Esophagus squamous epithelium (tissue), 5 donors: ENCODE data around the gene ADAMTS13. TPM values are rescaled to one million over a fixed set of nuclear protein-coding genes. Genes with fewer than 3 reads are reported as not detected.

Experiments used
- DNase-seq: peaks from one replicate; lab custom pipeline; 2025; lab: John Stamatoyannopoulos, UW
- H3K27ac ChIP-seq, 4 donors: fragments of 200-600 bp; sonication (generic); one replicate each; pipeline ENCODE4 v1.5.1; 2016 to 2019; ENCODE audit warnings: mild to moderate bottlenecking in 1 of 4
- H3K27me3 ChIP-seq, 4 donors: fragments of 200-600 bp; sonication (generic); 1 replicate in 3 of 4; 2 replicates in 1 of 4; pipeline versions ENCODE4 v1.5.1 to v1.6.0; 2017 to 2021; ENCODE audit warnings: antibody characterized with exemption in 1 of 4
- H3K36me3 ChIP-seq, 3 donors: fragments of 200-600 bp; sonication (generic); one replicate each; pipeline ENCODE4 v1.5.1; 2016 to 2019
- H3K4me1 ChIP-seq, 3 donors: fragments of 200-600 bp; sonication (generic); one replicate each; pipeline ENCODE4 v1.5.1; 2017 to 2019
- H3K4me3 ChIP-seq, 4 donors: fragments of 200-600 bp; sonication (generic); 1 replicate in 3 of 4; 2 replicates in 1 of 4; pipeline ENCODE4 v1.5.1; 2016 to 2019; ENCODE audit warnings: mild to moderate bottlenecking in 2 of 4, moderate library complexity in 1 of 4
- H3K9me3 ChIP-seq, 3 donors: fragments of 200-600 bp; sonication (generic); one replicate each; pipeline ENCODE4 v1.5.1; 2016 to 2019
- POLR2A ChIP-seq, 4 donors: fragments of 450-650 bp; IDR thresholded peaks; one replicate each; pipeline ENCODE4 v1.6.1; 2017; ENCODE audit warnings: antibody characterized with exemption in 4 of 4, mild to moderate bottlenecking in 4 of 4, moderate library complexity in 3 of 4
- WGBS, 2 donors: methylation state at CpG; one replicate each; pipeline ENCODE4 v1.1.5; 2018; 5-methylcytosine and 5-hydroxymethylcytosine counted together
- intact Hi-C: fragments of 100-400 bp; cut with DNase I; formaldehyde crosslinking; loops from one replicate; pipeline ENCODE4 v1.15.0; 2022
- total RNA-seq, 4 donors: library from RNA; depleted of rRNA; stranded (reverse); fragments of >200 nt; gene quantifications; one replicate each; pipeline ENCODE4 v1.1.0, GENCODE V29; 2016
- TF ChIP-seq, protein P1 (sequence below), 6 experiments: fragments of 450-650 bp in 4 of 6; fragments of 200-600 bp in 2 of 6; sonication (generic) in 2 of 6; IDR thresholded peaks; one replicate each; pipeline ENCODE4 v1.5.1; 2016 to 2019; ENCODE audit warnings: antibody characterized with exemption in 6 of 6, mild to moderate bottlenecking in 4 of 6, moderate library complexity in 4 of 6
- donor health status: DM: yes; HTN: yes; CAD: no.

The ADAMTS13 gene
- total RNA-seq, 4 donors from 2014 or later, result 0.21 to 2.5 (median 0.33) TPM

DNA sequence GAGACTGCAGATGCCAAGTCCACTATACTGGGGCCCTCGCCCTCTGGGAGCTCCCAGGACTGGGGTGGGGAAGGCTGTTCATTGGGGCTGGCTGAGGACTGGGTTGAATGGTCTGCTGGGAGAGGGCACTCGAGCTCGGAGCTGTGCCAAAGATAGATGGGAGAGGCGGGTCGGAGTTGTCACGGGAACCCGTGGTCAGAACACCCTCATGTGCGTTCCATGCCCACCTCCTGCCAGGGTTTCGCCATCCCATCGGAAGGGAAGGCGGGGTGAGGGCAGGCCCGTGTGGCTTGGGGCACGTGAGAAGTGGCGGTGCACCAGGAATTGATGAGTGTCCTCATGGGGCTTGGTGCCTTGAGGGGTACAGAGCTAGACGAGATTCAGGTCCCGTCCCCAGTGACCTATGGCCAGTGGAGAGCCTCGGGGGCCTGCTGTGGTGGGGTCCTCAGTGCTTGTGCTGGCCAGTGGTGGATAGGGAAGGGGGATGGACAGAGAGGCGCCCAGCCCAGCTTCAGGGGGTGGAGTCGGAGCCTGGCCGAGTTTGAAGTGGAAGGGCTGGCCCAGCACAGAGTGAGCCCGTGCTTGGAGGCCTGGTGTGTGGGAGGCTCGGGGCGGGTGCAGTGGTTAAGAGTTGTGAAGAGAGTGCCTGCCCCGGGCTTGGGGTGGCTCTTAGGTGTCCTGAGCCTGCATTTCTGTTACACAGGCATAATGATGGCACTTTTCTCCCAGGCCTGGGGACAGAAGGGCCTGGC lies 41.9 kb downstream of the ADAMTS13 start:
- Histone ChIP-seq H3K27ac (no peak overlapping the region), H3K4me1 (peaks cover 3 to 19% (median 12%) of the 10 kb centered on the region in 3 donors)
- TF ChIP-seq POLR2A (IDR thresholded peaks at IDR 0.05), result no peak
- TF ChIP-seq, protein P1, sequence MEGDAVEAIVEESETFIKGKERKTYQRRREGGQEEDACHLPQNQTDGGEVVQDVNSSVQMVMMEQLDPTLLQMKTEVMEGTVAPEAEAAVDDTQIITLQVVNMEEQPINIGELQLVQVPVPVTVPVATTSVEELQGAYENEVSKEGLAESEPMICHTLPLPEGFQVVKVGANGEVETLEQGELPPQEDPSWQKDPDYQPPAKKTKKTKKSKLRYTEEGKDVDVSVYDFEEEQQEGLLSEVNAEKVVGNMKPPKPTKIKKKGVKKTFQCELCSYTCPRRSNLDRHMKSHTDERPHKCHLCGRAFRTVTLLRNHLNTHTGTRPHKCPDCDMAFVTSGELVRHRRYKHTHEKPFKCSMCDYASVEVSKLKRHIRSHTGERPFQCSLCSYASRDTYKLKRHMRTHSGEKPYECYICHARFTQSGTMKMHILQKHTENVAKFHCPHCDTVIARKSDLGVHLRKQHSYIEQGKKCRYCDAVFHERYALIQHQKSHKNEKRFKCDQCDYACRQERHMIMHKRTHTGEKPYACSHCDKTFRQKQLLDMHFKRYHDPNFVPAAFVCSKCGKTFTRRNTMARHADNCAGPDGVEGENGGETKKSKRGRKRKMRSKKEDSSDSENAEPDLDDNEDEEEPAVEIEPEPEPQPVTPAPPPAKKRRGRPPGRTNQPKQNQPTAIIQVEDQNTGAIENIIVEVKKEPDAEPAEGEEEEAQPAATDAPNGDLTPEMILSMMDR (IDR thresholded peaks at IDR 0.05), result no peak

DNA sequence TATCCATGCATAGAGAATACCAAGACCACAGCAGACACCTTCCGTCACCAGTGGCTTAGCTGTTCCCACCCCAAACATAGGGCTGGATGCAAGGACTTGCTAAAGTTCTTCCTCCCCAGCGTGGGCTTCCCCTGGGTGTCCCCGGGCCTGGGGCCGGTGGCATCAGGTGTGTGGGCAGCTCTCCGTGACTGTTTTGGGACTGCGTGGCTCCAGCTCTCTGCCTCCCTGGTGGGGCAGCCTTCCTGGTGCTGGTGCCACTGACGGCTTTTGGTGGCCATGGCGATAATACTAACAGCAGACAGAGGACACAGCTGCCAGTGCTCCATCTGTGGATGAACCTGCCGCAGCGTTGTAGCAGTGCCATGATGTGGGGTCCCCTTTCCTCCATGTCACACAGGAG lies 42.5 kb downstream of the ADAMTS13 start:
- Histone ChIP-seq H3K4me3 (no peak overlapping the region), H3K4me1 (peaks cover 0 to 14% (median 9%) of the 10 kb centered on the region in 3 donors), H3K36me3 (peaks cover 0 to 34% (median 0%) of the 10 kb centered on the region in 3 donors), H3K27me3 (no peaks in the 10 kb centered on the region), H3K9me3 (no peaks in the 10 kb centered on the region), H3K27ac (no peak overlapping the region)
- intact Hi-C loops, result loop anchor here (10.0 kb wide), 1 partner anchor 50 kb away; the partner anchor contains the start of gene REXO4
- 93 to 100% methylated on average over 1 to 2 of the region's 10 CpGs for WGBS, 2 donors
- TF ChIP-seq POLR2A (IDR thresholded peaks at IDR 0.05), result no peak
- TF ChIP-seq, protein P1 (IDR thresholded peaks at IDR 0.05), result no peak
- no peak for DNase-seq

More for the DNA sequence above, 41.9 kb downstream of the ADAMTS13 start:
- Histone ChIP-seq H3K36me3 (peaks cover 0 to 29% (median 0%) of the 10 kb centered on the region in 3 donors), H3K4me3 (no peak overlapping the region), H3K9me3 (no peaks in the 10 kb centered on the region), H3K27me3 (no peaks in the 10 kb centered on the region)
- intact Hi-C loops, result loop anchor here (10.0 kb wide), 1 partner anchor 49 kb away; the partner anchor contains the start of gene REXO4
- WGBS, 2 donors, result 81 to 83% methylated on average over 14 to 22 of the region's 24 CpGs
- no peak for DNase-seq

DNA sequence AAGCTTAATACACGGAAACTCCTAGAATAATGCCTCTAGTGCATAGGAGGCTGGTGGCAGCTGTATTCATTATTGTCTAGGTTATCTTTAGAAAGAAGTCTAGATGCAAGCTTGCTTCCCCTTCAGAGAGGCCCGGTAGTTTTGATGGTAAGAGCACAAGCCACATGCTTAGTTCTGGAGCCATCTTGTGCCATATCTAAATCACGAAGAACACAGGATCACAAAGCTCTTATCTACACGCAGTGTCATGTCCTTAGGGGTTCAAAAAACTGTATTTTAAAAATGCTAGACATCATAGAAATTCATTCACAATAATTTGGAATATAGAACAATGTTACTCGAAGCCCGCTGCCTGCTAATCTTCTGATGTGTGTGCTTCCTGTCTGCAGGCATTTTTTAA lies 43.8 kb downstream of the ADAMTS13 start:
- H3K4me3 ChIP-seq, result no peak overlapping the region
- H3K36me3 ChIP-seq, result peaks cover 0 to 34% (median 0%) of the 10 kb centered on the region in 3 donors
- H3K4me1 ChIP-seq, result peaks cover 0 to 5% (median 3%) of the 10 kb centered on the region in 3 donors
- intact Hi-C loops, result loop anchor here (10.0 kb wide), 1 partner anchor 51 kb away; the partner anchor contains the start of gene REXO4
- no peak for TF ChIP-seq POLR2A (IDR thresholded peaks at IDR 0.05)
- TF ChIP-seq, protein P1 (IDR thresholded peaks at IDR 0.05), result no peak
- DNase-seq, result no peak
- 75 to 82% methylated on average over 6 of the region's 6 CpGs for WGBS, 2 donors
- no peak overlapping the region for H3K27ac ChIP-seq
- H3K27me3 ChIP-seq, result no peaks in the 10 kb centered on the region
- H3K9me3 ChIP-seq, result no peaks in the 10 kb centered on the region

DNA sequence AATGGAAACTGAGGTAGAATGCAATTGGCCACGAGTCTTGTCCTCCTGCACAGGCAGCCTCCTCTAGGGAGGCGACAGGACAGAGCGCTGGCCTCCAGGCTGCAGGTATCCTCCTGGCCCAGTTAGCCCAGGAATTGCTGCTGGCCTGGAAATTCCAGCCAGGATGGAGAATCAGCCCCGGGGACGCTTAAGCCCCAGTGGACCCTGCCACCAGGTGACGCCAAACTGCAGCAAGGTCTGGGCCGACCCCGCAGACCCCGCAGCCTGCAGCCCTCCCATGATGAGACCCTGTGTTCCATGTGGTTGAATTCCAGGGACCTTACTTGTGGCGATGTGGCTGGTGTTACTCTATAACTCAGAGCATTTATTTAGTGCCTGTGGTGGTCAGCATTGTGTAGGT lies 44.9 kb downstream of the ADAMTS13 start:
- H3K4me1 ChIP-seq, result no peaks in the 10 kb centered on the region
- no peaks in the 10 kb centered on the region for H3K27me3 ChIP-seq
- TF ChIP-seq, protein P1 (IDR thresholded peaks at IDR 0.05), result no peak
- no peak for TF ChIP-seq POLR2A (IDR thresholded peaks at IDR 0.05)
- H3K36me3 ChIP-seq, result peaks cover 0 to 34% (median 0%) of the 10 kb centered on the region in 3 donors
- intact Hi-C loops, result loop anchor here (10.0 kb wide), 1 partner anchor 52 kb away; the partner anchor contains the start of gene REXO4
- no peak overlapping the region for H3K27ac ChIP-seq
- no peak overlapping the region for H3K4me3 ChIP-seq
- DNase-seq, result no peak
- no peaks in the 10 kb centered on the region for H3K9me3 ChIP-seq
- 75 to 82% methylated on average over 4 to 5 of the region's 10 CpGs for WGBS, 2 donors

DNA sequence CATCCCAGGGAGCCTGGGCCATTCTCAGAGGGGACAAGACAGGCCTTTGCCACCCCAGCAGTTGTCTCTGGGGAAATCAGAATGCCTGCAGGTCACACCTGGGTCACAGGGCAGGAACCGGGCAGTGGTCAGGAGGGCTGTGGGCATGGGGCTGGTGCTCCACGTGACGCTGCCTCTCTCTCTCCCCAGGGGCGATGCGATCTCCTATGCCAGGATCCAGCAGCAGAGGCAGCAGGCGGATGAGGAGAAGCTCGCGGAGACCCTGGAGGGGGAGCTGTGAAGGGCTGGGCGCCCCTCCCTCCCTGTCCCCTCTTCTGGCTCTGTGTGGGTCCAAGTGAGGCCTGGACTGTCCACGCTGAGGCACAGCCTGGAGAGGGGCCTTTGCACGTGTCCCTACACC lies 46.2 kb downstream of the ADAMTS13 start:
- H3K27me3 ChIP-seq, result no peaks in the 10 kb centered on the region
- 100% methylated on average over 4 of the region's 11 CpGs; no CpG with 5 or more reads in 1 of the 2 donors for WGBS, 2 donors
- H3K27ac ChIP-seq, result no peak overlapping the region
- H3K9me3 ChIP-seq, result no peaks in the 10 kb centered on the region
- peaks cover 0 to 34% (median 0%) of the 10 kb centered on the region in 3 donors for H3K36me3 ChIP-seq
- no peak for DNase-seq
- no peak overlapping the region for H3K4me3 ChIP-seq
- no peak for TF ChIP-seq POLR2A (IDR thresholded peaks at IDR 0.05)
- TF ChIP-seq, protein P1 (IDR thresholded peaks at IDR 0.05), result no peak
- H3K4me1 ChIP-seq, result no peaks in the 10 kb centered on the region
- intact Hi-C loops, result loop anchor here (10.0 kb wide), 1 partner anchor 54 kb away; the partner anchor contains the start of gene REXO4
